Astrocyte of the hippocampus (primary cell): ENCODE data around the gene EMC1.
"Not testable (repeated sequence)": the region's sequence is repeated elsewhere in the genome, so short reads cannot be mapped to it uniquely, and the experiment has no call there.

Source experiments
- DNase-seq: peaks from one replicate; pipeline ENCODE4 v3.0.0; 2011; ENCODE audit warnings: low read depth, low spot score

The EMC1 gene

GRCh38 chr1:19216585-19216984 is 34.7 kb downstream of the EMC1 start:
- DNase-seq = not testable (repeated sequence)

- DNase-seq = no peak
Observed at GRCh38 chr1:19213580-19213979, 37.7 kb downstream of the EMC1 start.

GRCh38 chr1:19212167-19212566 is 39.2 kb downstream of the EMC1 start:
- no peak for DNase-seq

GRCh38 chr1:19210772-19211549 is 40.4 kb downstream of the EMC1 start:
- peak; percentile 30 for DNase-seq

GRCh38 chr1:19209990-19210771 is 41.1 kb downstream of the EMC1 start, which contains the start of gene UBR4:
Gene UBR4 (minus strand): TSS chr1:19210266. CDS start chr1:19210248, 18 bp downstream.
- peak; percentile 98 for DNase-seq

GRCh38 chr1:19209439-19209989 is 41.8 kb downstream of the EMC1 start:
- DNase-seq = peak; percentile 45

- peak; percentile 34 for DNase-seq
Observed at GRCh38 chr1:19208710-19209438, 42.5 kb downstream of the EMC1 start.

GRCh38 chr1:19206947-19207346 is 44.4 kb downstream of the EMC1 start:
- DNase-seq = no peak

- no peak for DNase-seq
Observed at GRCh38 chr1:19205845-19206244, 45.5 kb downstream of the EMC1 start.

GRCh38 chr1:19205403-19205802 is 45.9 kb downstream of the EMC1 start:
- DNase-seq = no peak

- DNase-seq = no peak
Observed at GRCh38 chr1:19204446-19205266, 46.7 kb downstream of the EMC1 start.

- DNase-seq = peak; percentile 82
Observed at GRCh38 chr1:19203440-19203839, 47.9 kb downstream of the EMC1 start.

- no peak for DNase-seq
Observed at GRCh38 chr1:19202396-19202795, 48.9 kb downstream of the EMC1 start.

GRCh38 chr1:19199969-19200604 is 51.2 kb downstream of the EMC1 start:
- DNase-seq = no peak

GRCh38 chr1:19199329-19199968 is 51.9 kb downstream of the EMC1 start:
- no peak for DNase-seq

- DNase-seq = no peak
Observed at GRCh38 chr1:19198820-19199219, 52.5 kb downstream of the EMC1 start.

GRCh38 chr1:19197845-19198244 is 53.5 kb downstream of the EMC1 start:
- DNase-seq = no peak

GRCh38 chr1:19196331-19196730 is 55.0 kb downstream of the EMC1 start:
- DNase-seq = no peak

- DNase-seq = no peak
Observed at GRCh38 chr1:19193004-19193403, 58.3 kb downstream of the EMC1 start.

GRCh38 chr1:19191811-19192210 is 59.5 kb downstream of the EMC1 start:
- DNase-seq = no peak
